KBM-7 (cell line): ENCODE data around the gene GBX1.

ENCODE experiments used
- DNase-seq: peaks from one replicate; pipeline ENCODE4 v3.0.0-alpha.2; 2015
- in situ Hi-C: fragments of 300-500 bp; cut with MboI; formaldehyde crosslinking; loops from 2 replicates; pipeline ENCODE4 v1.14.3; 2020; ENCODE audit warnings: low sequenced_read_pairs, low pct_unique_long_range_greater_than_20kb, mixed read lengths

Gene GBX1

GRCh38 chr7:151195616-151196450 lies 28.3 kb upstream of the GBX1 start:
- in situ Hi-C loops, result no loop called here
- DNase-seq, result no peak

- in situ Hi-C loops, result no loop called here
- DNase-seq, result no peak
Observed at GRCh38 chr7:151194188-151194587, 26.7 kb upstream of the GBX1 start.

GRCh38 chr7:151193203-151193978 lies 25.9 kb upstream of the GBX1 start:
- DNase-seq, result no peak

GRCh38 chr7:151192002-151192539 lies 24.6 kb upstream of the GBX1 start:
- DNase-seq, result no peak
- in situ Hi-C loops, result no loop called here

More at GRCh38 chr7:151193203-151193978, 25.9 kb upstream of the GBX1 start:
- in situ Hi-C loops, result no loop called here

- in situ Hi-C loops, result no loop called here
- DNase-seq, result no peak
Observed at GRCh38 chr7:151191544-151191943, 24.1 kb upstream of the GBX1 start.

- in situ Hi-C loops, result no loop called here
- DNase-seq, result no peak
Observed at GRCh38 chr7:151189038-151189437, 21.5 kb upstream of the GBX1 start.

GRCh38 chr7:151188252-151188542 lies 20.7 kb upstream of the GBX1 start:
- in situ Hi-C loops, result no loop called here
- no peak for DNase-seq

GRCh38 chr7:151187409-151188251 lies 20.1 kb upstream of the GBX1 start:
- in situ Hi-C loops, result no loop called here
- no peak for DNase-seq

- in situ Hi-C loops, result no loop called here
- DNase-seq, result no peak
Observed at GRCh38 chr7:151186640-151187408, 19.3 kb upstream of the GBX1 start, which contains the start of gene ASB10. ASB10 (minus strand) TSS chr7:151187250; CDS start chr7:151187130, 120 bp downstream.

GRCh38 chr7:151185762-151186639 lies 18.5 kb upstream of the GBX1 start:
- no peak for DNase-seq
- in situ Hi-C loops, result no loop called here

- DNase-seq, result no peak
Observed at GRCh38 chr7:151181011-151181431, 13.5 kb upstream of the GBX1 start.

GRCh38 chr7:151179946-151180345 lies 12.5 kb upstream of the GBX1 start:
- in situ Hi-C loops, result no loop called here

More at GRCh38 chr7:151181011-151181431, 13.5 kb upstream of the GBX1 start:
- in situ Hi-C loops, result no loop called here

GRCh38 chr7:151179287-151179860 lies 11.9 kb upstream of the GBX1 start:
- in situ Hi-C loops, result no loop called here
- DNase-seq, result no peak

More at GRCh38 chr7:151179946-151180345, 12.5 kb upstream of the GBX1 start:
- DNase-seq, result no peak

- in situ Hi-C loops, result no loop called here
- DNase-seq, result no peak
Observed at GRCh38 chr7:151178831-151179230, 11.3 kb upstream of the GBX1 start.

- in situ Hi-C loops, result no loop called here
- DNase-seq, result no peak
Observed at GRCh38 chr7:151178236-151178635, 10.7 kb upstream of the GBX1 start.

- DNase-seq, result no peak
- in situ Hi-C loops, result no loop called here
Observed at GRCh38 chr7:151177310-151177709, 9.8 kb upstream of the GBX1 start.

GRCh38 chr7:151176401-151176800 lies 8.9 kb upstream of the GBX1 start:
- in situ Hi-C loops, result no loop called here

More at GRCh38 chr7:151176401-151176800, 8.9 kb upstream of the GBX1 start:
- no peak for DNase-seq
